ENCODE results near the gene FOXD4L3.
"Not testable (repeated sequence)": the region's sequence is repeated elsewhere in the genome, so short reads cannot be mapped to it uniquely, and the experiment has no call there.

FOXD4L3 gene

GRCh38 chr9:68302567-68302966 is at the start of gene FOXD4L3:
TSS of gene FOXD4L3 (plus strand) at chr9:68302867. CDS start at chr9:68302952, 85 bp downstream.
- DNase-seq, result not testable (repeated sequence)

- not testable (repeated sequence) for DNase-seq
These were observed 21.6 kb upstream of the FOXD4L3 start for GRCh38 chr9:68281041-68281440.

- not testable (repeated sequence) for DNase-seq
These were observed 1.1 kb downstream of the FOXD4L3 start for GRCh38 chr9:68303771-68304170.

- DNase-seq, result not testable (repeated sequence)
These were observed 1.5 kb downstream of the FOXD4L3 start for GRCh38 chr9:68304212-68304611.

GRCh38 chr9:68304777-68305176 is 2.1 kb downstream of the FOXD4L3 start:
- not testable (repeated sequence) for DNase-seq

GRCh38 chr9:68305680-68306285 is 3.1 kb downstream of the FOXD4L3 start:
- not testable (repeated sequence) for DNase-seq

- not testable (repeated sequence) for DNase-seq
These were observed 3.8 kb downstream of the FOXD4L3 start for GRCh38 chr9:68306391-68306964.

GRCh38 chr9:68307127-68307526 is 4.5 kb downstream of the FOXD4L3 start:
- DNase-seq, result not testable (repeated sequence)

GRCh38 chr9:68307654-68308053 is 5.0 kb downstream of the FOXD4L3 start:
- DNase-seq, result not testable (repeated sequence)

GRCh38 chr9:68311208-68311607 is 8.5 kb downstream of the FOXD4L3 start:
- DNase-seq, result not testable (repeated sequence)

GRCh38 chr9:68318209-68318608 is 15.5 kb downstream of the FOXD4L3 start:
- DNase-seq, result not testable (repeated sequence)

- not testable (repeated sequence) for DNase-seq
These were observed 21.1 kb downstream of the FOXD4L3 start for GRCh38 chr9:68323749-68324148.

- not testable (repeated sequence) for DNase-seq
These were observed 21.9 kb downstream of the FOXD4L3 start for GRCh38 chr9:68324518-68324917.

- not testable (repeated sequence) for DNase-seq
These were observed 26.4 kb downstream of the FOXD4L3 start for GRCh38 chr9:68329106-68329505.

- not testable (repeated sequence) for DNase-seq
These were observed 28.0 kb downstream of the FOXD4L3 start for GRCh38 chr9:68330531-68331173.

GRCh38 chr9:68332122-68332521 is 29.5 kb downstream of the FOXD4L3 start:
- DNase-seq, result not testable (repeated sequence)

- not testable (repeated sequence) for DNase-seq
These were observed 33.3 kb downstream of the FOXD4L3 start for GRCh38 chr9:68335935-68336334.

GRCh38 chr9:68336639-68337339 is 34.1 kb downstream of the FOXD4L3 start:
- not testable (repeated sequence) for DNase-seq

GRCh38 chr9:68338000-68338399 is 35.3 kb downstream of the FOXD4L3 start:
- DNase-seq, result not testable (repeated sequence)

- not testable (repeated sequence) for DNase-seq
These were observed 39.8 kb downstream of the FOXD4L3 start for GRCh38 chr9:68342265-68343025.

GRCh38 chr9:68343242-68343641 is 40.6 kb downstream of the FOXD4L3 start:
- DNase-seq, result not testable (repeated sequence)

GRCh38 chr9:68343992-68344391 is 41.3 kb downstream of the FOXD4L3 start:
- DNase-seq, result not testable (repeated sequence)

Data from activated CD4-positive, CD25-positive, alpha-beta regulatory T cell treated with anti-CD3 and anti-CD28 coated beads, Interleukin-2, amount 50 U/mL, for 72 hours (primary cell).